Spleen (tissue), 11 donors: Measurements from ENCODE around the gene SCUBE2. TPM values are rescaled to one million over a fixed set of nuclear protein-coding genes. Genes with fewer than 3 reads are reported as not detected.

Source experiments
- DNase-seq: peaks from one replicate; pipeline ENCODE4 v3.0.0-alpha.2; 2020
- H3K27ac ChIP-seq, 8 donors: fragments of 200-600 bp; sonication (generic) in 7 of 8; 1 replicate in 4 of 8; 2 replicates in 4 of 8; pipeline versions ENCODE4 v1.5.0 to v1.8.0; 2016 to 2021; ENCODE audit warnings: inconsistent platforms in 4 of 8, mild to moderate bottlenecking in 4 of 8, moderate library complexity in 1 of 8
- H3K27me3 ChIP-seq, 7 donors: fragments of 200-600 bp; sonication (generic) in 6 of 7; replicated peaks in 1 of 7; 1 replicate in 4 of 7; 2 replicates in 3 of 7; pipeline versions ENCODE4 v1.5.0 to v1.8.0; 2016 to 2021; ENCODE audit warnings: inconsistent platforms in 3 of 7, mild to moderate bottlenecking in 1 of 7
- H3K36me3 ChIP-seq, 6 donors: fragments of 200-600 bp; sonication (generic) in 5 of 6; 1 replicate in 4 of 6; 2 replicates in 2 of 6; pipeline versions ENCODE4 v1.5.0 to v1.8.0; 2016 to 2021; ENCODE audit warnings: inconsistent platforms in 2 of 6
- H3K4me1 ChIP-seq, 6 donors: fragments of 200-600 bp; sonication (generic) in 5 of 6; 1 replicate in 3 of 6; 2 replicates in 3 of 6; pipeline versions ENCODE4 v1.5.0 to v1.8.0; 2016 to 2021; ENCODE audit warnings: inconsistent platforms in 3 of 6
- H3K4me3 ChIP-seq, 8 donors: fragments of 200-600 bp; sonication (generic) in 7 of 8; 1 replicate in 4 of 8; 2 replicates in 4 of 8; pipeline versions ENCODE4 v1.5.0 to v1.8.0; 2016 to 2021; ENCODE audit warnings: inconsistent platforms in 4 of 8, mild to moderate bottlenecking in 4 of 8, moderate library complexity in 2 of 8
- H3K9me3 ChIP-seq, 8 donors: fragments of 200-600 bp; sonication (generic) in 7 of 8; 1 replicate in 4 of 8; 2 replicates in 4 of 8; pipeline versions ENCODE4 v1.5.0 to v1.8.0; 2016 to 2021; ENCODE audit warnings: inconsistent platforms in 4 of 8
- CTCF ChIP-seq, 11 experiments: fragments of 200-600 bp in 7 of 11; fragments of 450-650 bp in 4 of 11; sonication (generic) in 4 of 11; IDR thresholded peaks in 8 of 11; conservative IDR thresholded peaks in 3 of 11; 1 replicate in 7 of 11; 2 replicates in 4 of 11; pipeline versions ENCODE4 v1.4.0 to v1.8.0; 2016 to 2021; ENCODE audit warnings: antibody characterized with exemption in 11 of 11, inconsistent platforms in 4 of 11, mild to moderate bottlenecking in 1 of 11
- POLR2A ChIP-seq, 3 donors: fragments of 450-650 bp; IDR thresholded peaks; one replicate each; pipeline ENCODE4 v1.5.1; 2017; ENCODE audit warnings: antibody characterized with exemption in 3 of 3, mild to moderate bottlenecking in 1 of 3
- POLR2AphosphoS5 ChIP-seq, 3 donors: sonication (generic); formaldehyde crosslinking; IDR thresholded peaks; one replicate each; pipeline ENCODE4 v1.5.1; 2017; ENCODE audit warnings: antibody characterized with exemption in 3 of 3
- WGBS, 5 donors: extraction: QIAGEN DNeasy Blood & Tissue Kit in 3 of 5; methylation state at CpG; one replicate each; pipeline versions ENCODE4 v1.1.5 to v1.1.7; 2013 to 2018; 5-methylcytosine and 5-hydroxymethylcytosine counted together
- intact Hi-C: fragments of 100-400 bp; cut with DNase I; formaldehyde crosslinking; loops from one replicate; pipeline ENCODE4 v1.15.0; 2023; ENCODE audit warnings: low total_unique reads
- polyA plus RNA-seq, 3 donors: library from polyadenylated mRNA; stranded (reverse); fragments of 200-250 nt; gene quantifications; one replicate each; pipeline ENCODE4 v1.2.1, GENCODE V29; 2013
- total RNA-seq, 7 donors: library from RNA; depleted of rRNA in 3 of 7; stranded (reverse); fragments of >200 nt in 3 of 7; fragmentation: NEBNext Ultra II Directional in 4 of 7; extraction: Animal tissue kit (Norgen Biotek cat#: 25700) in 4 of 7; gene quantifications; one replicate each; pipeline versions ENCODE4 v1.1.0 to v1.2.1, GENCODE V29; 2016 to 2021
- donor health status: healthy with polysubstance abuse.
- donor health status: DM: no; HTN: no; CAD: no; lungs with moderate emphysema.
- donor health status: DM: no; HTN: no; CAD: no.
- donor health status: Bipolar disorder and iron deficiency.
- donor health status: healthy.
- donor health status: DM: no; HTN: no; CAD: no.
- donor health status: DM: yes; HTN: yes; CAD: no.

The SCUBE2 gene
- total and polyA plus RNA-seq, 10 donors, result 2.4 to 28.6 (median 5.7) TPM

GRCh38 chr11:9081153-9081552 lies 10.2 kb downstream of the SCUBE2 start:
- Histone ChIP-seq H3K4me3 (no peak overlapping the region), H3K9me3 (no peaks in the 10 kb centered on the region), H3K4me1 (no peaks in the 10 kb centered on the region), H3K27me3 (no peaks in the 10 kb centered on the region), H3K36me3 (no peaks in the 10 kb centered on the region), H3K27ac (no peak overlapping the region)
- WGBS, 5 donors, result 56 to 76% (median 69%) methylated on average over 1 of the region's 1 CpG
- intact Hi-C loops, result no loop called here
- TF ChIP-seq POLR2AphosphoS5 (IDR thresholded peaks at IDR 0.05) (no peak), CTCF (IDR thresholded peaks at IDR 0.05 in 8 of 11, conservative IDR thresholded peaks at IDR 0.05 in 3 of 11) (no peak), POLR2A (IDR thresholded peaks at IDR 0.05) (no peak)
- DNase-seq, result no peak

GRCh38 chr11:9078113-9079086 lies 13.0 kb downstream of the SCUBE2 start:
- Histone ChIP-seq H3K9me3 (no peaks in the 10 kb centered on the region), H3K4me1 (no peaks in the 10 kb centered on the region), H3K27ac (no peak overlapping the region), H3K27me3 (no peaks in the 10 kb centered on the region), H3K4me3 (no peak overlapping the region), H3K36me3 (no peaks in the 10 kb centered on the region)
- TF ChIP-seq POLR2AphosphoS5 (IDR thresholded peaks at IDR 0.05), result no peak
- no peak for TF ChIP-seq CTCF (IDR thresholded peaks at IDR 0.05 in 8 of 11, conservative IDR thresholded peaks at IDR 0.05 in 3 of 11)
- TF ChIP-seq POLR2A (IDR thresholded peaks at IDR 0.05), result no peak
- WGBS, 5 donors, result 78 to 88% (median 80%) methylated on average over 5 of the region's 5 CpGs
- intact Hi-C loops, result no loop called here
- DNase-seq, result no peak

- no peaks in the 10 kb centered on the region for H3K9me3 ChIP-seq
- no peak overlapping the region for H3K27ac ChIP-seq
- WGBS, 5 donors, result 71 to 84% (median 77%) methylated on average over 2 of the region's 2 CpGs
- H3K36me3 ChIP-seq, result no peaks in the 10 kb centered on the region
- H3K4me3 ChIP-seq, result no peak overlapping the region
- no peaks in the 10 kb centered on the region for H3K4me1 ChIP-seq
- no peak for TF ChIP-seq CTCF (IDR thresholded peaks at IDR 0.05 in 8 of 11, conservative IDR thresholded peaks at IDR 0.05 in 3 of 11)
- intact Hi-C loops, result no loop called here
- no peak for DNase-seq
- H3K27me3 ChIP-seq, result no peaks in the 10 kb centered on the region
Observed at GRCh38 chr11:9077164-9077563, 14.2 kb downstream of the SCUBE2 start.

- Histone ChIP-seq H3K4me1 (no peaks in the 10 kb centered on the region), H3K4me3 (no peak overlapping the region), H3K27me3 (no peaks in the 10 kb centered on the region), H3K36me3 (no peaks in the 10 kb centered on the region), H3K27ac (no peak overlapping the region), H3K9me3 (no peaks in the 10 kb centered on the region)
- DNase-seq, result no peak
- 64 to 82% (median 76%) methylated on average over 3 of the region's 3 CpGs for WGBS, 5 donors
- intact Hi-C loops, result no loop called here
- no peak for TF ChIP-seq POLR2AphosphoS5 (IDR thresholded peaks at IDR 0.05)
- TF ChIP-seq CTCF (IDR thresholded peaks at IDR 0.05 in 8 of 11, conservative IDR thresholded peaks at IDR 0.05 in 3 of 11), result no peak
- TF ChIP-seq POLR2A (IDR thresholded peaks at IDR 0.05), result no peak
Observed at GRCh38 chr11:9076661-9077060, 14.7 kb downstream of the SCUBE2 start.
